ENCODE data around the gene CTDSPL.

GRCh38 chr3:38011111-38011510, 149.4 kb downstream of the CTDSPL start:
- TF ChIP-seq POLR2AphosphoS5 (IDR thresholded peaks at IDR 0.05): no peak
- TF ChIP-seq, protein P1, sequence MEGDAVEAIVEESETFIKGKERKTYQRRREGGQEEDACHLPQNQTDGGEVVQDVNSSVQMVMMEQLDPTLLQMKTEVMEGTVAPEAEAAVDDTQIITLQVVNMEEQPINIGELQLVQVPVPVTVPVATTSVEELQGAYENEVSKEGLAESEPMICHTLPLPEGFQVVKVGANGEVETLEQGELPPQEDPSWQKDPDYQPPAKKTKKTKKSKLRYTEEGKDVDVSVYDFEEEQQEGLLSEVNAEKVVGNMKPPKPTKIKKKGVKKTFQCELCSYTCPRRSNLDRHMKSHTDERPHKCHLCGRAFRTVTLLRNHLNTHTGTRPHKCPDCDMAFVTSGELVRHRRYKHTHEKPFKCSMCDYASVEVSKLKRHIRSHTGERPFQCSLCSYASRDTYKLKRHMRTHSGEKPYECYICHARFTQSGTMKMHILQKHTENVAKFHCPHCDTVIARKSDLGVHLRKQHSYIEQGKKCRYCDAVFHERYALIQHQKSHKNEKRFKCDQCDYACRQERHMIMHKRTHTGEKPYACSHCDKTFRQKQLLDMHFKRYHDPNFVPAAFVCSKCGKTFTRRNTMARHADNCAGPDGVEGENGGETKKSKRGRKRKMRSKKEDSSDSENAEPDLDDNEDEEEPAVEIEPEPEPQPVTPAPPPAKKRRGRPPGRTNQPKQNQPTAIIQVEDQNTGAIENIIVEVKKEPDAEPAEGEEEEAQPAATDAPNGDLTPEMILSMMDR (IDR thresholded peaks at IDR 0.05): no peak
